SU-DHL-6 (cell line): ENCODE results near the gene SGCD.

Experiments used
- EZH2phosphoT487 ChIP-seq: fragments of 200-600 bp; sonication (generic), shearing (Covaris generic); conservative IDR thresholded peaks from 2 replicates; pipeline ENCODE4 v1.6.1; 2018; ENCODE audit warnings: mild to moderate bottlenecking, antibody characterized with exemption, low read length, moderate library complexity, mixed read lengths
- TF ChIP-seq, protein P1 (sequence below): fragments of 200-600 bp; sonication (generic); IDR thresholded peaks from one replicate; pipeline ENCODE4 v1.5.1; 2017; ENCODE audit warnings: antibody characterized with exemption, mild to moderate bottlenecking, low read length, moderate library complexity; ENCODE audit not compliant: insufficient read depth, poor library complexity, severe bottlenecking

DNA sequence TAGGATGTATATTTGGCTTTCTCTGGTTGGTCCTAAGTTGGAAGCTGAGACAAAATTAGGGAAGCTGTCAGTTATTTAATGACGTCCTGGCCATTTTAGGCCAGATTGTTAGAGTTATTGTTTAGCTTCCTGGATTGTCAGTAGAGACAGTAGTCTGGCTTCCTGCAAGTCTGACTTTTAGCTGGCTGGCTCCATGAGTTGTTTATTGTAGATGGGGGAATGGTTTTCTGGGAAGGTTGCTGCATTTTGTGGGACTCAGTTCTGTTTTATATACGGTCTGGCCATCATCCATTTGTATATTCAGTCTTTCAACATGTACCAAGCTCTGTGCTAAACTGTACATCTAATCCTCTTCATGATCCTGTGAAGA lies 68.3 kb downstream of the SGCD start:
- TF ChIP-seq, protein P1, sequence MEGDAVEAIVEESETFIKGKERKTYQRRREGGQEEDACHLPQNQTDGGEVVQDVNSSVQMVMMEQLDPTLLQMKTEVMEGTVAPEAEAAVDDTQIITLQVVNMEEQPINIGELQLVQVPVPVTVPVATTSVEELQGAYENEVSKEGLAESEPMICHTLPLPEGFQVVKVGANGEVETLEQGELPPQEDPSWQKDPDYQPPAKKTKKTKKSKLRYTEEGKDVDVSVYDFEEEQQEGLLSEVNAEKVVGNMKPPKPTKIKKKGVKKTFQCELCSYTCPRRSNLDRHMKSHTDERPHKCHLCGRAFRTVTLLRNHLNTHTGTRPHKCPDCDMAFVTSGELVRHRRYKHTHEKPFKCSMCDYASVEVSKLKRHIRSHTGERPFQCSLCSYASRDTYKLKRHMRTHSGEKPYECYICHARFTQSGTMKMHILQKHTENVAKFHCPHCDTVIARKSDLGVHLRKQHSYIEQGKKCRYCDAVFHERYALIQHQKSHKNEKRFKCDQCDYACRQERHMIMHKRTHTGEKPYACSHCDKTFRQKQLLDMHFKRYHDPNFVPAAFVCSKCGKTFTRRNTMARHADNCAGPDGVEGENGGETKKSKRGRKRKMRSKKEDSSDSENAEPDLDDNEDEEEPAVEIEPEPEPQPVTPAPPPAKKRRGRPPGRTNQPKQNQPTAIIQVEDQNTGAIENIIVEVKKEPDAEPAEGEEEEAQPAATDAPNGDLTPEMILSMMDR = no peak
- no peak for TF ChIP-seq EZH2phosphoT487
